ENCODE measurements around the gene MICA. TPM values are rescaled to one million over a fixed set of nuclear protein-coding genes. Genes with fewer than 3 reads are reported as not detected.

Gene MICA
- total RNA-seq (2022; extraction: Qiagen RNA extraction; ENCODE audit: low read depth), result 27.2 to 29.6 TPM (median 28.7 TPM) in 5 replicates

GRCh38 chr6:31403283-31404060, at the start of gene MICA:
Gene MICA, plus strand, starts transcription at chr6:31403595. Its CDS starts 38 bp downstream, at chr6:31403633.

GRCh38 chr6:31356946-31357466, 46.4 kb upstream of the MICA start, which contains the start of gene HLA-B:
Gene HLA-B, minus strand, starts transcription at chr6:31357179. Its CDS starts 21 bp downstream, at chr6:31357158.

Other genes with a start within 250 kb of the MICA start
- 6.6 to 8.7 TPM (median 7.4 TPM) in 5 replicates for gene CCHCR1, start 245.8 kb upstream of the MICA start, total RNA-seq (2022; extraction: Qiagen RNA extraction; ENCODE audit: low read depth)
- gene TCF19, start 245.0 kb upstream of the MICA start, total RNA-seq (2022; extraction: Qiagen RNA extraction; ENCODE audit: low read depth), result 12.0 to 14.1 TPM (median 13.4 TPM) in 5 replicates
- gene POU5F1, start 232.9 kb upstream of the MICA start, total RNA-seq (2022; extraction: Qiagen RNA extraction; ENCODE audit: low read depth), result 2.5 to 5.1 TPM (median 3.6 TPM) in 5 replicates
- gene HLA-C, start 131.5 kb upstream of the MICA start, total RNA-seq (2022; extraction: Qiagen RNA extraction; ENCODE audit: low read depth), result 43.3 to 57.6 TPM (median 52.8 TPM) in 5 replicates
- gene HLA-B, start 46.4 kb upstream of the MICA start, total RNA-seq (2022; extraction: Qiagen RNA extraction; ENCODE audit: low read depth), result 15.2 to 27.1 TPM (median 25.9 TPM) in 5 replicates
- 6.6 to 8.6 TPM (median 7.7 TPM) in 5 replicates for gene MICB, start 94.5 kb downstream of the MICA start, total RNA-seq (2022; extraction: Qiagen RNA extraction; ENCODE audit: low read depth)
- not detected in 5 replicates for gene MCCD1, start 125.4 kb downstream of the MICA start, total RNA-seq (2022; extraction: Qiagen RNA extraction; ENCODE audit: low read depth)
- gene DDX39B, start 138.4 kb downstream of the MICA start, total RNA-seq (2022; extraction: Qiagen RNA extraction; ENCODE audit: low read depth), result 313 to 396 TPM (median 382 TPM) in 5 replicates
- gene ATP6V1G2, start 143.0 kb downstream of the MICA start, total RNA-seq (2022; extraction: Qiagen RNA extraction; ENCODE audit: low read depth), result 0.57 to 0.77 TPM (median 0.63 TPM) in 5 replicates
- 9.5 to 12.2 TPM (median 10.6 TPM) in 5 replicates for gene NFKBIL1, start 144.0 kb downstream of the MICA start, total RNA-seq (2022; extraction: Qiagen RNA extraction; ENCODE audit: low read depth)
- gene LTA, start 168.7 kb downstream of the MICA start, total RNA-seq (2022; extraction: Qiagen RNA extraction; ENCODE audit: low read depth), result 0.08 to 0.13 TPM (median 0.10 TPM) in 3 of 5 replicates, not detected in the others
- gene TNF, start 172.0 kb downstream of the MICA start, total RNA-seq (2022; extraction: Qiagen RNA extraction; ENCODE audit: low read depth), result 0.06 to 0.13 TPM (median 0.07 TPM) in 3 of 5 replicates, not detected in the others
- gene LTB, start 178.8 kb downstream of the MICA start, total RNA-seq (2022; extraction: Qiagen RNA extraction; ENCODE audit: low read depth), result 0.27 to 0.39 TPM (median 0.35 TPM) in 5 replicates
- 0.26 to 0.49 TPM (median 0.37 TPM) in 3 of 5 replicates, not detected in the others for gene LST1, start 182.7 kb downstream of the MICA start, total RNA-seq (2022; extraction: Qiagen RNA extraction; ENCODE audit: low read depth)
- gene NCR3, start 189.4 kb downstream of the MICA start, total RNA-seq (2022; extraction: Qiagen RNA extraction; ENCODE audit: low read depth), result not detected in 5 replicates
- not detected in 5 replicates for gene AIF1, start 211.6 kb downstream of the MICA start, total RNA-seq (2022; extraction: Qiagen RNA extraction; ENCODE audit: low read depth)
- gene PRRC2A, start 217.1 kb downstream of the MICA start, total RNA-seq (2022; extraction: Qiagen RNA extraction; ENCODE audit: low read depth), result 70.6 to 97.9 TPM (median 90.8 TPM) in 5 replicates
- gene BAG6, start 249.1 kb downstream of the MICA start, total RNA-seq (2022; extraction: Qiagen RNA extraction; ENCODE audit: low read depth), result 115 to 151 TPM (median 145 TPM) in 5 replicates